ENCODE results near the gene SERINC3. TPM values are rescaled to one million over a fixed set of nuclear protein-coding genes. Genes with fewer than 3 reads are reported as not detected.

The SERINC3 gene
- total RNA-seq, 1 experiment from 2014 or later, result 46.4 TPM

DNA sequence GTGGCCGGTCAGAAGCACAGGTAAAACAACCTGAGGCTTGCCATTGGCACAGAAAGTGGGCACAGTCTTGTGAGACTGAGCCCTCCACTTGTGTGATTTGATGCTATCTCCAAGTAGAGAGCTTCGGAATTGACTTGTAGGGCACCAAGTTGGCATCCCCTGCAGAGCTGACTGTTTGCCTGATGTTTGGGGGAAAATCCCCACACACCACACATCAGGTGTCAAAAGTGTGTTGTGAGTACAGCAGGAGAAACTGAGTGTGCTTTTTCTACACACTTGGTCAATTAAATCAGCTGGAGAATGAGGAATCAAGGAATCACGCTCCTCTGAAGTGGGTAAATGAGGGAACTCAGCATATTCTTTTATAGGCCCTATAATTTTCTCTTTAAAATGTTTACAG is 989 bp downstream of the SERINC3 start:
- Histone ChIP-seq H3K27me3 (ENCODE audit: control insufficient read depth, insufficient read depth, low read length) (no peaks in the 10 kb centered on the region), H3K36me3 (replicated peaks; ENCODE audit: control insufficient read depth, insufficient read depth, low read length) (no peaks in the 10 kb centered on the region), H3K4me3 (ENCODE audit: insufficient read depth, low read depth, low read length) (peak overlapping the region; percentile 97; the same call in 1 of the 2 replicates)
- DNase-seq, result no peak

DNA sequence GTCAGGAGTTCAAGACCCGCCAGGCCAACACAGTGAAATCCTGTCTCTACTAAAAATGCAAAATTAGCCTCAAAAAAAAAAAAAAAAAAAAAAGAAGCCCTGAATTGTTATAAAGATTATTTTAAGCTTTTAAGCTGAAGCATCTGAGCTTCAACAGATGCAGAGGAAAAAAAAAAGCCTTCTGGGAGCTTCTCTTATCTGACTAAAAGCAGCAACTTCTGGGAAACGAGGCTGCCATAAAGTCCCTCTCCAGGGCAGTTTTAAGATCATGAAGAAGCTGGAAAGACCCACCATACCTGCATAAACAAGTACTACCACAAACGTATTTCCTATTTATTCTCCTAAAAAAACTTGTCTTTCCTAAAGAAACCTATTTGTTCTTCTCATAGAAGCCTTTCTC is 3.6 kb downstream of the SERINC3 start:
- no peak overlapping the region for H3K4me3 ChIP-seq (ENCODE audit: insufficient read depth, low read depth, low read length)
- no peak for DNase-seq
- no peaks in the 10 kb centered on the region for H3K27me3 ChIP-seq (ENCODE audit: control insufficient read depth, insufficient read depth, low read length)
- no peaks in the 10 kb centered on the region for H3K36me3 ChIP-seq (replicated peaks; ENCODE audit: control insufficient read depth, insufficient read depth, low read length)

DNA sequence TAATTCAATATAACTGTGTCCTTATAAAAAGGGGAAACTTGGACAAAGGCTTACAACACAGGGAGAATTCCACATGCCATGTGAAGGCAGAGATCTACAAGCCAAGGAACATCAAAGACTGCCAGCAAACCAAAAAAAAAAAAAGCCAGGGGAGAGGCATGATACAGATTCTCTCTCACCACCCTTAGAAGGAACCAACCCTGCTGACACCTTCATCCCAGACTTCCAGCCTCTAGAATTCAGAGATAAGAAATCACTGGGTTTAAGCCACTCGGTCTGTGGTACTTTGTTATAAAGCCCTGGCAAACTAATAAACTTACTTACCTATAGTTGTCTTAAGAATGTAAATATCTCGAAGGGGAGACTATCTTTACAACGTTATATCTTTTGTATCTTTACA is 4.4 kb downstream of the SERINC3 start:
- Histone ChIP-seq H3K36me3 (replicated peaks; ENCODE audit: control insufficient read depth, insufficient read depth, low read length) (no peaks in the 10 kb centered on the region), H3K4me3 (ENCODE audit: insufficient read depth, low read depth, low read length) (no peak overlapping the region), H3K27me3 (ENCODE audit: control insufficient read depth, insufficient read depth, low read length) (no peaks in the 10 kb centered on the region)
- no peak for DNase-seq

DNA sequence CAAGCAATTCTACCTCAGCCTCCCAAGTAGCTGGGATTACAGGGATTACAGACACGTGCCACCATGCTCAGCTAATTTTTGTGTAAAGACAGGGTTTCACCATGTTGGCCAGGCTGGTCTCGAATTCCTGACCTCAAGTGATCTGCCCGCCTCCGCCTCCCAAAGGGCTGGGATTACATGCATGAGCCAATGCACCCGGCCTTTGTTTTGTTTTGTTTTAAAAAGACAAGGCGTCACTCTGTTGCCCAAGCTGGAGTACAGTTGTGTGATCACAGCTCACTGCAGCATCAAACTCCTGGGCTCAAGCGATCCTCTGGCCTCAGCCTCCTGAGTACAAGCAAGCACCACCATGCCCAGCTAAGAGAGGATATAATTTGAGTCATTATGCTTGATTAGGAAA is 5.4 kb downstream of the SERINC3 start:
- Histone ChIP-seq H3K27me3 (ENCODE audit: control insufficient read depth, insufficient read depth, low read length) (no peaks in the 10 kb centered on the region), H3K36me3 (replicated peaks; ENCODE audit: control insufficient read depth, insufficient read depth, low read length) (no peaks in the 10 kb centered on the region), H3K4me3 (ENCODE audit: insufficient read depth, low read depth, low read length) (no peak overlapping the region)
- no peak for DNase-seq

DNA sequence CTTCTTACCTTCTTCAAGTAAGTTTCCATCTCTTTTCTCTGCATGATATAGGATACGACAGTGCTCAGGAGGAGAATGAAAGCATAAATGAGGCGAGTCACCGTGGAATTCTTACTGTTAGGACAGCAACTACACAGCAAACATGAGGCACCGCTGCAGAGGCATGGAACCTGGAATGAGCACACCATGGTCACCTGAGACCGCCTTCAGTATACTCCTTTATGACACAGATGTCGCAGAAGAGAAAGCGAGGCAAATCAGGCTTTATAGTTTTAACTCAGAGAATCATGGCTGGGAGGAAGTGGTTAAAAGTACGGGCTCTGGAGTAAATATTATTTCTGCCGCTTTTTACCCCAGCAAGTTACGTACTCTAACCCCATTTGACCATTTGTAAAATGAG is 8.0 kb downstream of the SERINC3 start:
- Histone ChIP-seq H3K27me3 (ENCODE audit: control insufficient read depth, insufficient read depth, low read length) (no peaks in the 10 kb centered on the region), H3K36me3 (replicated peaks; ENCODE audit: control insufficient read depth, insufficient read depth, low read length) (peaks cover 4% of the 10 kb centered on the region), H3K4me3 (ENCODE audit: insufficient read depth, low read depth, low read length) (no peak overlapping the region)
- no peak for DNase-seq

DNA sequence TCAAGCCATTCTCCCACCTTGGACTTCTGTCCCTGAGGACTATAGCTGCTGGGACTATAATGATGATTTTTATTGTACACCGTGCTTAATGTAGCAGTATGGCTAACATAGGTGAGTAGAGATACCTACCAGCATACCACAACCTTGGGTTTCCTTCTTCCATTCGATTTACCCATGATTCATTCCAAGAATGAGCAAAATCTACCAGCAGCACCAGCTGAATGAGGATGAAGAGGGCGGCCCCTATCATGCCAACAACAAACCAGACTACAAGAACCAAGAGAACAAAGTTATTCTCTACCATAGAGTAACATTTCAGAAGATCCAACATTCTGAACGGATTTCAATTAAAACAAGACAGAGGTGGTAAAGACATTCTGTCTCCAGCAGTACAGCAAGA is 12.1 kb downstream of the SERINC3 start:
- no peak for DNase-seq
- H3K27me3 ChIP-seq (ENCODE audit: control insufficient read depth, insufficient read depth, low read length), result no peaks in the 10 kb centered on the region
- H3K4me3 ChIP-seq (ENCODE audit: insufficient read depth, low read depth, low read length), result no peak overlapping the region
- peaks cover 10% of the 10 kb centered on the region for H3K36me3 ChIP-seq (replicated peaks; ENCODE audit: control insufficient read depth, insufficient read depth, low read length)

DNA sequence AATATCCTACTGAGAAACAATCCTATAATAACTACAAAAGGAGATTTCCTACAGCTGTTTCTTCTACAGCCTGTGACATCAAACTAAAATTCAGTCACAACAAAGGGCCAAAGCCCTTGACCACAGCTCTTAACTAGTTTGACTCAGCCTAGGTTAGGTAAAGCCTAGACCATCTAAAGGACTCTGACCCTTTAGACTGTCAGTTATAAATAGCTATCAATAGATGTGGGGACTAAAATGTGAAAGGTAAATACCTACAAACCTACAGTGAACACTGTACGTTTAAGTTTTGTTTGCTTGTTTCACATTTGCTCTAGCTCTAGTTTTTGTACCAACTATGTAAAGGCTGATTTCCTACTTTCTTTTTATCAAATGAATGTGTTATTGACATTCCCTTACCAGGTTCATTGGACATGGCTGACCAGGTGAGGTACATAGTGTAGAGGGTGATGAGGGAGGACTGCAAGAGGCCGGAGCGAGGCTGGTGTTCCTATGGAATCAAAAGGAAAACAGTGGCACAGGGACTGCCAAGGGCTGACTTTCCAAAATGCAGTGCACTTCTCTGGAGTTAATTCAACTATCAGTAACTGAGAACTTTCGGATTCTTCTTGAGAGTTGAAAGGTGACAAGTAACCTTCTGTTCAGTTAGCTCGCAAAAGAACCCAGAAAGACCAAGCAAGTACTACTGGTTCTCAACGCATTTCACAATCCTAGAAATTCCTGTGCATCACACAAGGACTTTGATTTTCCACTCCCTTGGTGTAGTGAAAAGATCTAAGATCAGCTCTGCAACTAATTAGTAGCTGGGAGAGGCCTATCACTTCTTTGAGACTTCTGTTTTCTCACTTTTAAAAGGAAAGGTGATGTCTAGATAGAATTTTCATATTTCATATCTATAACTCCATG is 17.2 kb downstream of the SERINC3 start:
- Histone ChIP-seq H3K27me3 (ENCODE audit: control insufficient read depth, insufficient read depth, low read length) (no peaks in the 10 kb centered on the region), H3K36me3 (replicated peaks; ENCODE audit: control insufficient read depth, insufficient read depth, low read length) (peaks cover 29% of the 10 kb centered on the region), H3K4me3 (ENCODE audit: insufficient read depth, low read depth, low read length) (no peak overlapping the region)
- no peak for DNase-seq

DNA sequence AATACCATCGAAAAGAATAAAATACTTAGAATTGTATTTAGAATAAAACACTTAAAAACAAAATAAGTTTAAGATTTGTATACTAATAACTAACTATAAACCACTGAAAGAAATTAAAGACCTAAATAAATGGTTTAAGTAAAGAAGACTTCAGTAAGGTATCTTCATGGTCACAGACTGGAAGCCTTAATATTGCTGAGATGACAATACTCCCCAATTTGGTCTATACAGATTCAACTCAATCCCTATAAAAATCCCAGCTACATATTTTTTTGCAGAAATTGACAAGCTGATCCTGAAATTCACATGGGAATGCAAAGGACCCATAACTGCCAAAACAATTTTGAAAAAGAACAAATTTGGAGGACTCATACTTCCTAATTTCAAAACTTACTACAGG is 18.9 kb downstream of the SERINC3 start:
- Histone ChIP-seq H3K27me3 (ENCODE audit: control insufficient read depth, insufficient read depth, low read length) (no peaks in the 10 kb centered on the region), H3K4me3 (ENCODE audit: insufficient read depth, low read depth, low read length) (no peak overlapping the region), H3K36me3 (replicated peaks; ENCODE audit: control insufficient read depth, insufficient read depth, low read length) (peaks cover 22% of the 10 kb centered on the region)
- no peak for DNase-seq

DNA sequence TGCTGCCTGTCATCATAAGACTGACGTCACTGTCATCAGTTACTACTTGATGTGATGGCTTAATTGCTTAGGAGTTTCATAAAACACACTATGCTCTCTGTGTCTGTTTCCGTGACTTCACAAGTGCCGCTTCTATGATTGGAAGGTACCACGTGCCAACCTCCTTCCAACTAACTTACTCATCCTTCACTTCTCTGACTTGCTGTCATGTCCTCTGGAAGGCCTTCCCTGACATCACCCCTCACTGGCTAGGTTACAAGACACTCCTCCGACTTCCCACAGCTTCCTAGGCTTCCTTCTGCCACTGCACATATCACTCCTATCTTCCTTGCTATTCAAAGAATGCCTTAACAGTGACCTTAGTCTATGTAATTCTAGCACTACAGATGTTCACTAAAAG is 20.4 kb downstream of the SERINC3 start:
- Histone ChIP-seq H3K36me3 (replicated peaks; ENCODE audit: control insufficient read depth, insufficient read depth, low read length) (peaks cover 23% of the 10 kb centered on the region), H3K4me3 (ENCODE audit: insufficient read depth, low read depth, low read length) (no peak overlapping the region), H3K27me3 (ENCODE audit: control insufficient read depth, insufficient read depth, low read length) (no peaks in the 10 kb centered on the region)
- no peak for DNase-seq

DNA sequence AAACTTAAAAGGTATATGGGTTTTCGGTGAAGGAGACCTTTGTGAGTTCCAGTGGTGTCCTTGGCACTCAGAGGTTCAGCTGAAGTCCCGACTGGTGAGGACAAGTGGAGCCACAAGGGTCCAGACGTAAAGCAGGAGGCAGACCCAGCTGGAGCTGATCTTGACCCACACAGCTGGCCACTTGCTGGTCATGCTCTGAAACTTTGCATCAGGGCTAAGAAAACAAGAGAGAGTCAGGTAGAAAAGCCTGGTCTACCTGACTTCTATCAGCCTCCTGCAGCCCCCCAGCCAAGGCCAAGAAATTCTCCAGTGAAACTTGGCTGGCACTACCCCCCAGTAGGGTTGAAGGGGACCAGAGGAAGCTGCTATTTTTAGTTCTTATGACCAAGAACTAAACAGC is 21.6 kb downstream of the SERINC3 start:
- Histone ChIP-seq H3K36me3 (replicated peaks; ENCODE audit: control insufficient read depth, insufficient read depth, low read length) (peaks cover 25% of the 10 kb centered on the region), H3K27me3 (ENCODE audit: control insufficient read depth, insufficient read depth, low read length) (no peaks in the 10 kb centered on the region), H3K4me3 (ENCODE audit: insufficient read depth, low read depth, low read length) (no peak overlapping the region)
- DNase-seq, result no peak

DNA sequence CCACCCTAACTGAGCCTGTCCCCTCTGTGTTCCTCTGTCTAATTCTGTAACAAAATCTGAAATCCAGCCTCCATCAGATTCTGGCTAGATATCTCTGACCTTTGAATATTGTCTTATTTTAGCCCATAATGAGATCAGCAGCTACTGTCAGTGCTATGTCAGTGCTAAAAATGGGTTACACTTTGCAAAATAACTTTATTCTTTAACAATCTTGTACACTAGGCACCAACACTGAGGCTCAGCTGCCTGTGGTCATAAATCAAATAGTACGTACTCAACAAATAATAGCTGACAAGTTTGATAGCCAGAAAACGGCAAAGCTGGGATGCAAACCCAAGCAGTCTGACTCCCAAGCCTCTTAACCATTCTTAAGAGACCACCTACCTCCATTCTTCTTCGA is 24.1 kb downstream of the SERINC3 start:
- no peak for DNase-seq
- H3K36me3 ChIP-seq (replicated peaks; ENCODE audit: control insufficient read depth, insufficient read depth, low read length), result peaks cover 22% of the 10 kb centered on the region
- H3K27me3 ChIP-seq (ENCODE audit: control insufficient read depth, insufficient read depth, low read length), result no peaks in the 10 kb centered on the region
- H3K4me3 ChIP-seq (ENCODE audit: insufficient read depth, low read depth, low read length), result no peak overlapping the region

DNA sequence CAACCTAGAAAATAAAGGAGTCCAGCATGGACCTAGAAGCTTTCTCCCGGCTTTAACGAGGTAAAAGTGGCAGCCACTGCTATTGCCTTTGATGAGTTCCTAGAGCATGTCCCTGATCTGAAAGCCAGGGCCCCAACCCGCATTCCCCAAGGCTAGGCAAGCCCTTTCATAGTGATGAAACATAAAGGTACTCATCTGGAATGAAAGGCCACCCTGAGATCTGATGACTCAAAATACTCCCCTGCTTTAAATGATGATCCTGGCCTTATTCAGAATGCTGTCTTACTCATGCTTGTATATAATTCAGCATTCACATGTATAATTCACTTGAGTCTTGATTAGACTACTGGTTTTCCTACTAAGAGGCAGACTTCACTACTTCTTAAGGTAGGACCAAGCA is 24.9 kb downstream of the SERINC3 start:
- H3K4me3 ChIP-seq (ENCODE audit: insufficient read depth, low read depth, low read length), result no peak overlapping the region
- H3K36me3 ChIP-seq (replicated peaks; ENCODE audit: control insufficient read depth, insufficient read depth, low read length), result peaks cover 20% of the 10 kb centered on the region
- no peaks in the 10 kb centered on the region for H3K27me3 ChIP-seq (ENCODE audit: control insufficient read depth, insufficient read depth, low read length)
- DNase-seq, result no peak

DNA sequence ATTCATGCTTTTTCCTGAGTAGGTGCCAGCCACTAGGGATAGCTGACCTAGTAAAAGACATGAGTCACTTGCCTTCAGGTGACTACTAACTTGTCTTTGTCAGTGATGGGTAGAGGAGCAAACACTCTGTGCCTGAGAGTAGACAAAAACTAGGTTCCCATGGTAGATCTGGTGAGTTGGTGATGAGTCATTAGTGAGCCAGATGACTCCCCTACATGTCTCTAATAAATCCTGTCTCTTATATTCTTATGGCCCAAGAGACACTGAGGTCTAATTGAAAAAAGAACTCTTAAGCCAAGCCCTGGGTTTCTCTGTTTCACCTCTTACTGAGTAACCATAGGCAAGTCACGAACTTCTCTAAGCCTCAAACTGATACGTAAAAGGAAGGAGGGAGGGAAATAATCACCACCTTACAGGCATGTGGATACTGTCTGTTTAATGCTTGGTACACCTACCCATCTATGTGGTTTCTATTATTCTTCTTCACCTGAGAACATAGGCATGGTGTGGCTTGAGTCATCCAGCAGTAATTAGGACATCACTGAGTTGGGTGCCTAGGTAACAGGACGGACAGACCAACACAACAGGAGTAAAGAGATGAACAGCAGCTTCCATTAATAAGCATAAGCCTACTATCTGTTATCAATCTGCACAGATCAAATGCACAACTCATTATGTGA is 25.9 kb downstream of the SERINC3 start:
- H3K4me3 ChIP-seq (ENCODE audit: insufficient read depth, low read depth, low read length), result no peak overlapping the region
- H3K27me3 ChIP-seq (ENCODE audit: control insufficient read depth, insufficient read depth, low read length), result no peaks in the 10 kb centered on the region
- peaks cover 16% of the 10 kb centered on the region for H3K36me3 ChIP-seq (replicated peaks; ENCODE audit: control insufficient read depth, insufficient read depth, low read length)
- no peak for DNase-seq

DNA sequence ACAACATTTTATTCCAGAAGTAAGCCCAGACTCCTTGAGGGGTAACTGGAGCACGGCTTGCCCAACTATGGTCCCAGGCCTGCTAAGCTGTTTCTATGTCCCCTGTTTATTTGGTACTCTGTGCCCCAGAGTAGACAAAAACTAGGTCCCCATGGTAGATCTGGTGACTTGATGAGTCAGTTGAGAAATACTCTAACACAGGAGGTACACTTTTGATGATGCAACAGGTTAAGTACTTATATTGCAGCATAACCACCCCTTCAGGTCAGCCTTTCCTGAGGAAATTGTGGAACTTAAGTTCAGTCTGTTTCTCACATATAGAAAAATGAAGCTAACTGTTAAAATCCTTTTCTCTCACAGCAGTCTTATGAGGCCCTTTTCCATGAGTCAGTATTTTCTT is 26.6 kb downstream of the SERINC3 start:
- no peak for DNase-seq
- Histone ChIP-seq H3K36me3 (replicated peaks; ENCODE audit: control insufficient read depth, insufficient read depth, low read length) (peaks cover 12% of the 10 kb centered on the region), H3K27me3 (ENCODE audit: control insufficient read depth, insufficient read depth, low read length) (no peaks in the 10 kb centered on the region), H3K4me3 (ENCODE audit: insufficient read depth, low read depth, low read length) (no peak overlapping the region)

DNA sequence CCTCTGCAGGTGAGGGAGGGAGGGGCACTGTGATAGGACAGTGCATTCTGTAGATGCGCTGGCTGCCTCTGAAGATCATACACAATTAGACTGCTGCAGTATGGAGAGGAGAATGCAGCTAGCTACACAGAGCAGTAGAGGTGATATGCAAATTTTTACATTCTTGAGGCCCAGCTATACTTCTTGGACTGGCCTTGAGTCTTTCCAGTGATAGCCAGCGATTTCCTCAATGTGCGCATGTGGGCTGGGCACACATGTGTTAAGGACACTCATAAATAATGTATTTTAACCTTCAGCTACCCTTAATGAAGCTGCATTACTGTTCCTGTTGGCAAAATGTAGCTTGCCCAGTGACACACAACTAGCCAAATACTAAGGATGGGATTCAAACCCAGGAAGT is 27.2 kb downstream of the SERINC3 start:
- no peak overlapping the region for H3K4me3 ChIP-seq (ENCODE audit: insufficient read depth, low read depth, low read length)
- peaks cover 14% of the 10 kb centered on the region for H3K36me3 ChIP-seq (replicated peaks; ENCODE audit: control insufficient read depth, insufficient read depth, low read length)
- H3K27me3 ChIP-seq (ENCODE audit: control insufficient read depth, insufficient read depth, low read length), result no peaks in the 10 kb centered on the region
- DNase-seq, result no peak
